ENCODE measurements around the gene ARFGEF3.
"Not testable (repeated sequence)": the region's sequence is repeated elsewhere in the genome, so short reads cannot be mapped to it uniquely, and the experiment has no call there.

The ARFGEF3 gene

GRCh38 chr6:138278326-138278725, 116.6 kb downstream of the ARFGEF3 start:
- DNase-seq, result no peak

- no peak for DNase-seq
These were observed 124.1 kb downstream of the ARFGEF3 start for GRCh38 chr6:138285800-138286199.

- DNase-seq, result no peak
These were observed 125.0 kb downstream of the ARFGEF3 start for GRCh38 chr6:138286698-138287097.

- DNase-seq, result no peak
These were observed 125.6 kb downstream of the ARFGEF3 start for GRCh38 chr6:138287144-138287955.

- not testable (repeated sequence) for DNase-seq
These were observed 126.8 kb downstream of the ARFGEF3 start for GRCh38 chr6:138288428-138289085.

- DNase-seq, result no peak
These were observed 128.0 kb downstream of the ARFGEF3 start for GRCh38 chr6:138289739-138290138.

- no peak for DNase-seq
These were observed 128.8 kb downstream of the ARFGEF3 start for GRCh38 chr6:138290423-138290962.

- DNase-seq, result no peak
These were observed 129.5 kb downstream of the ARFGEF3 start for GRCh38 chr6:138291036-138291848.

GRCh38 chr6:138291849-138292181, 130.1 kb downstream of the ARFGEF3 start:
- DNase-seq, result no peak

- no peak for DNase-seq
These were observed 130.7 kb downstream of the ARFGEF3 start for GRCh38 chr6:138292482-138292881.

- no peak for DNase-seq
These were observed 132.0 kb downstream of the ARFGEF3 start for GRCh38 chr6:138293428-138294395.

- no peak for DNase-seq
These were observed 134.6 kb downstream of the ARFGEF3 start for GRCh38 chr6:138296381-138296780.

- no peak for DNase-seq
These were observed 135.0 kb downstream of the ARFGEF3 start for GRCh38 chr6:138296786-138297185.

GRCh38 chr6:138297761-138298298, 136.1 kb downstream of the ARFGEF3 start:
- no peak for DNase-seq

GRCh38 chr6:138300469-138300868, 138.7 kb downstream of the ARFGEF3 start:
- DNase-seq, result no peak

GRCh38 chr6:138302554-138302953, 140.8 kb downstream of the ARFGEF3 start:
- no peak for DNase-seq

GRCh38 chr6:138307352-138307751, 145.6 kb downstream of the ARFGEF3 start:
- no peak for DNase-seq

- no peak for DNase-seq
These were observed 146.3 kb downstream of the ARFGEF3 start for GRCh38 chr6:138307816-138308730.

GRCh38 chr6:138308731-138309110, 147.0 kb downstream of the ARFGEF3 start:
- no peak for DNase-seq

GRCh38 chr6:138309695-138310094, 148.0 kb downstream of the ARFGEF3 start:
- DNase-seq, result no peak

GRCh38 chr6:138310294-138310693, 148.6 kb downstream of the ARFGEF3 start:
- no peak for DNase-seq
